HepG2 (cell line): ENCODE data around the gene GFER. TPM values are rescaled to one million over a fixed set of nuclear protein-coding genes. Genes with fewer than 3 reads are reported as not detected.

ENCODE experiments used
- HDAC1 ChIP-seq: sonication (generic); formaldehyde crosslinking; IDR thresholded peaks from 2 replicates; pipeline ENCODE4 v1.5.1; 2020; ENCODE audit warnings: mild to moderate bottlenecking, missing genetic modification reagents
- HOXD1 ChIP-seq: sonication (generic); formaldehyde crosslinking; IDR thresholded peaks from 2 replicates; pipeline ENCODE4 v1.5.0; 2020; ENCODE audit warnings: missing genetic modification reagents
- MEF2D ChIP-seq: sonication (generic); formaldehyde crosslinking; IDR thresholded peaks from 2 replicates; pipeline ENCODE4 v1.5.1; 2020; ENCODE audit warnings: mild to moderate bottlenecking, missing genetic modification reagents
- SNAPC2 ChIP-seq: sonication (generic); formaldehyde crosslinking; IDR thresholded peaks from 2 replicates; pipeline ENCODE4 v1.8.1; 2022; ENCODE audit warnings: mild to moderate bottlenecking, missing genetic modification reagents
- ZKSCAN8 ChIP-seq: IDR thresholded peaks from 2 replicates; pipeline ENCODE4 v1.6.1; 2016; ENCODE audit warnings: borderline replicate concordance, missing genetic modification reagents, missing compliant biosample characterization
- ZNF367 ChIP-seq: sonication (generic); formaldehyde crosslinking; IDR thresholded peaks from 2 replicates; pipeline ENCODE4 v1.4.0; 2020; ENCODE audit warnings: missing genetic modification reagents, borderline replicate concordance
- ZNF451 ChIP-seq: sonication (generic); formaldehyde crosslinking; IDR thresholded peaks from 2 replicates; pipeline ENCODE4 v1.5.0; 2020; ENCODE audit warnings: mild to moderate bottlenecking, missing genetic modification reagents
- polyA plus RNA-seq, 8 experiments: library from polyadenylated mRNA; depleted of rRNA in 3 of 8; stranded (reverse) in 7 of 8; unstranded in 1 of 8; fragments of >200 nt; fragmentation: Illumina TruSeq in 4 of 8; extraction: Trizol in 4 of 8; gene quantifications; 2 replicates each; pipeline versions ENCODE4 v1.2.1 to v1.2.3, GENCODE V29; 2011 to 2016; ENCODE audit warnings: low read depth in 4 of 8, missing spikeins in 1 of 8, mixed read lengths in 1 of 8; ENCODE audit not compliant: insufficient read depth in 1 of 8
- total RNA-seq, 5 experiments: library from RNA; depleted of rRNA; stranded (reverse); fragments of >200 nt; fragmentation: Illumina TruSeq; extraction: Trizol; gene quantifications; 2 replicates each; pipeline ENCODE4 v1.2.3, GENCODE V29; 2016; ENCODE audit warnings: low read depth in 1 of 5
- TF ChIP-seq, protein P1 (sequence below), 2 experiments: sonication (generic) in 1 of 2; formaldehyde crosslinking in 1 of 2; IDR thresholded peaks; 2 replicates each; pipeline versions ENCODE4 v1.6.1 to v1.9.0; 2014 to 2022; ENCODE audit warnings: antibody characterized with exemption in 1 of 2, borderline replicate concordance in 1 of 2, inconsistent platforms in 1 of 2, low read depth in 1 of 2, missing genetic modification reagents in 1 of 2
- TF ChIP-seq, protein P2 (sequence below): sonication (generic); formaldehyde crosslinking; IDR thresholded peaks from 2 replicates; pipeline ENCODE4 v1.8.0; 2022; ENCODE audit warnings: mild to moderate bottlenecking, missing genetic modification reagents, moderate library complexity
- TF ChIP-seq, protein P3 (sequence below): IDR thresholded peaks from 2 replicates; pipeline ENCODE4 v1.6.1; 2016; ENCODE audit warnings: mild to moderate bottlenecking
- TF ChIP-seq, protein P4 (sequence below): sonication (generic); formaldehyde crosslinking; IDR thresholded peaks from 2 replicates; pipeline ENCODE4 v1.5.0; 2020; ENCODE audit warnings: mild to moderate bottlenecking, missing genetic modification reagents
- TF ChIP-seq, protein P5 (sequence below): sonication (generic); formaldehyde crosslinking; IDR thresholded peaks from 2 replicates; pipeline ENCODE4 v1.4.0; 2020; ENCODE audit warnings: missing genetic modification reagents

Gene GFER
- total and polyA plus RNA-seq, 2 of the 13 experiments (the other 11 are each of a cell fraction or from before 2014, with no cell fraction given) = 28.6 to 71.7 TPM

DNA sequence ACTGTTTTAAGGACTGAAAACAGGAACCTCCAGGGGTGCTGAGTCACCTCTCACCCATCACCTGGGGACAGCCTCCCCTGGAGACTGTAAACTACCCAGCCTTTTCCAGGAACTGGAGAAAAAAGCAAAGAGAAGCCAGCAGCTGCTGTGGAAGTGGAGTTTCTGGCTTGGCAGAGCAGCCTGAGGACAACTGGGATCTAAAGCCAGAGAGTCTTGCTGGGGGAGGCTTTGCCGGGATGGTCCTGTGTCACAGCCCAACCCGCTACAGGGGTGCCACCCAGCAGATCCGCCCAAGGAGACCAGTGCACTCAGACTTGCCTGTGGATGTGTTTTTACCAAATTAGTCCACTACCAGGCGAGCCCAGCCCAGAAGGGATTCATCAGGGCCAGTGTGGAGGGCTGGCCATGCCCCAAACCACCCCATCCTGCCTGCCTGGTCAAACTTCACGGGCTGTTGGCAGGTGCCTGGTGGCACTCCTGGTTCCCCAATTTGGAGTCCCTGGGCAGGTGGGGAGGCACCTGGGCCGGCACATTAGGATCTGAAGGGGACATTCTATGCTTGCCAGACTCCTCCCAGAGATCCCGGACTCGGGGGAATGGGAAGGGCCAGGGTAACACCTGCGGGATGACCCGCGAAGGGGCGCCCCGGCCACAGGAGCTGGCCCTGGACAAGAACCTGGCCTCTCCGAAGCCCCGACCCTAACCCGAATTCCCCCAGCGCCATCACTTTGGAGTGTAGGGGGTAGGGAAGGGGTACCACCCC, 41.8 kb upstream of the GFER start (continued):
- TF ChIP-seq ZKSCAN8 (no peak), ZNF367 (CRISPR knock-in tag) (no peak), SNAPC2 (CRISPR knock-in tag) (no peak), ZNF451 (no peak), HOXD1 (0 out of 2 replicates have a peak, but pooled peaks have one; percentile 26), HDAC1 (no peak), MEF2D (CRISPR knock-in tag) (no peak)
- TF ChIP-seq, protein P1, sequence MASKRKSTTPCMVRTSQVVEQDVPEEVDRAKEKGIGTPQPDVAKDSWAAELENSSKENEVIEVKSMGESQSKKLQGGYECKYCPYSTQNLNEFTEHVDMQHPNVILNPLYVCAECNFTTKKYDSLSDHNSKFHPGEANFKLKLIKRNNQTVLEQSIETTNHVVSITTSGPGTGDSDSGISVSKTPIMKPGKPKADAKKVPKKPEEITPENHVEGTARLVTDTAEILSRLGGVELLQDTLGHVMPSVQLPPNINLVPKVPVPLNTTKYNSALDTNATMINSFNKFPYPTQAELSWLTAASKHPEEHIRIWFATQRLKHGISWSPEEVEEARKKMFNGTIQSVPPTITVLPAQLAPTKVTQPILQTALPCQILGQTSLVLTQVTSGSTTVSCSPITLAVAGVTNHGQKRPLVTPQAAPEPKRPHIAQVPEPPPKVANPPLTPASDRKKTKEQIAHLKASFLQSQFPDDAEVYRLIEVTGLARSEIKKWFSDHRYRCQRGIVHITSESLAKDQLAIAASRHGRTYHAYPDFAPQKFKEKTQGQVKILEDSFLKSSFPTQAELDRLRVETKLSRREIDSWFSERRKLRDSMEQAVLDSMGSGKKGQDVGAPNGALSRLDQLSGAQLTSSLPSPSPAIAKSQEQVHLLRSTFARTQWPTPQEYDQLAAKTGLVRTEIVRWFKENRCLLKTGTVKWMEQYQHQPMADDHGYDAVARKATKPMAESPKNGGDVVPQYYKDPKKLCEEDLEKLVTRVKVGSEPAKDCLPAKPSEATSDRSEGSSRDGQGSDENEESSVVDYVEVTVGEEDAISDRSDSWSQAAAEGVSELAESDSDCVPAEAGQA (IDR thresholded peaks at IDR 0.05; ENCODE audit: low read depth) = no peak
- TF ChIP-seq, protein P1 (CRISPR knock-in tag; IDR thresholded peaks at IDR 0.05; ENCODE audit: borderline replicate concordance) = 0 out of 2 replicates have a peak, but pooled peaks have one; percentile 2
- TF ChIP-seq, protein P2, sequence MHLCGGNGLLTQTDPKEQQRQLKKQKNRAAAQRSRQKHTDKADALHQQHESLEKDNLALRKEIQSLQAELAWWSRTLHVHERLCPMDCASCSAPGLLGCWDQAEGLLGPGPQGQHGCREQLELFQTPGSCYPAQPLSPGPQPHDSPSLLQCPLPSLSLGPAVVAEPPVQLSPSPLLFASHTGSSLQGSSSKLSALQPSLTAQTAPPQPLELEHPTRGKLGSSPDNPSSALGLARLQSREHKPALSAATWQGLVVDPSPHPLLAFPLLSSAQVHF (CRISPR knock-in tag) = no peak
- TF ChIP-seq, protein P3, sequence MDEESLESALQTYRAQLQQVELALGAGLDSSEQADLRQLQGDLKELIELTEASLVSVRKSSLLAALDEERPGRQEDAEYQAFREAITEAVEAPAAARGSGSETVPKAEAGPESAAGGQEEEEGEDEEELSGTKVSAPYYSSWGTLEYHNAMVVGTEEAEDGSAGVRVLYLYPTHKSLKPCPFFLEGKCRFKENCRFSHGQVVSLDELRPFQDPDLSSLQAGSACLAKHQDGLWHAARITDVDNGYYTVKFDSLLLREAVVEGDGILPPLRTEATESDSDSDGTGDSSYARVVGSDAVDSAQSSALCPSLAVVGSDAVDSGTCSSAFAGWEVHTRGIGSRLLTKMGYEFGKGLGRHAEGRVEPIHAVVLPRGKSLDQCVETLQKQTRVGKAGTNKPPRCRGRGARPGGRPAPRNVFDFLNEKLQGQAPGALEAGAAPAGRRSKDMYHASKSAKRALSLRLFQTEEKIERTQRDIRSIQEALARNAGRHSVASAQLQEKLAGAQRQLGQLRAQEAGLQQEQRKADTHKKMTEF = peak; percentile 2; the same call in 1 of the 2 replicates
- TF ChIP-seq, protein P4, sequence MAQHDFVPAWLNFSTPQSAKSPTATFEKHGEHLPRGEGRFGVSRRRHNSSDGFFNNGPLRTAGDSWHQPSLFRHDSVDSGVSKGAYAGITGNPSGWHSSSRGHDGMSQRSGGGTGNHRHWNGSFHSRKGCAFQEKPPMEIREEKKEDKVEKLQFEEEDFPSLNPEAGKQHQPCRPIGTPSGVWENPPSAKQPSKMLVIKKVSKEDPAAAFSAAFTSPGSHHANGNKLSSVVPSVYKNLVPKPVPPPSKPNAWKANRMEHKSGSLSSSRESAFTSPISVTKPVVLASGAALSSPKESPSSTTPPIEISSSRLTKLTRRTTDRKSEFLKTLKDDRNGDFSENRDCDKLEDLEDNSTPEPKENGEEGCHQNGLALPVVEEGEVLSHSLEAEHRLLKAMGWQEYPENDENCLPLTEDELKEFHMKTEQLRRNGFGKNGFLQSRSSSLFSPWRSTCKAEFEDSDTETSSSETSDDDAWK = no peak
- TF ChIP-seq, protein P5, sequence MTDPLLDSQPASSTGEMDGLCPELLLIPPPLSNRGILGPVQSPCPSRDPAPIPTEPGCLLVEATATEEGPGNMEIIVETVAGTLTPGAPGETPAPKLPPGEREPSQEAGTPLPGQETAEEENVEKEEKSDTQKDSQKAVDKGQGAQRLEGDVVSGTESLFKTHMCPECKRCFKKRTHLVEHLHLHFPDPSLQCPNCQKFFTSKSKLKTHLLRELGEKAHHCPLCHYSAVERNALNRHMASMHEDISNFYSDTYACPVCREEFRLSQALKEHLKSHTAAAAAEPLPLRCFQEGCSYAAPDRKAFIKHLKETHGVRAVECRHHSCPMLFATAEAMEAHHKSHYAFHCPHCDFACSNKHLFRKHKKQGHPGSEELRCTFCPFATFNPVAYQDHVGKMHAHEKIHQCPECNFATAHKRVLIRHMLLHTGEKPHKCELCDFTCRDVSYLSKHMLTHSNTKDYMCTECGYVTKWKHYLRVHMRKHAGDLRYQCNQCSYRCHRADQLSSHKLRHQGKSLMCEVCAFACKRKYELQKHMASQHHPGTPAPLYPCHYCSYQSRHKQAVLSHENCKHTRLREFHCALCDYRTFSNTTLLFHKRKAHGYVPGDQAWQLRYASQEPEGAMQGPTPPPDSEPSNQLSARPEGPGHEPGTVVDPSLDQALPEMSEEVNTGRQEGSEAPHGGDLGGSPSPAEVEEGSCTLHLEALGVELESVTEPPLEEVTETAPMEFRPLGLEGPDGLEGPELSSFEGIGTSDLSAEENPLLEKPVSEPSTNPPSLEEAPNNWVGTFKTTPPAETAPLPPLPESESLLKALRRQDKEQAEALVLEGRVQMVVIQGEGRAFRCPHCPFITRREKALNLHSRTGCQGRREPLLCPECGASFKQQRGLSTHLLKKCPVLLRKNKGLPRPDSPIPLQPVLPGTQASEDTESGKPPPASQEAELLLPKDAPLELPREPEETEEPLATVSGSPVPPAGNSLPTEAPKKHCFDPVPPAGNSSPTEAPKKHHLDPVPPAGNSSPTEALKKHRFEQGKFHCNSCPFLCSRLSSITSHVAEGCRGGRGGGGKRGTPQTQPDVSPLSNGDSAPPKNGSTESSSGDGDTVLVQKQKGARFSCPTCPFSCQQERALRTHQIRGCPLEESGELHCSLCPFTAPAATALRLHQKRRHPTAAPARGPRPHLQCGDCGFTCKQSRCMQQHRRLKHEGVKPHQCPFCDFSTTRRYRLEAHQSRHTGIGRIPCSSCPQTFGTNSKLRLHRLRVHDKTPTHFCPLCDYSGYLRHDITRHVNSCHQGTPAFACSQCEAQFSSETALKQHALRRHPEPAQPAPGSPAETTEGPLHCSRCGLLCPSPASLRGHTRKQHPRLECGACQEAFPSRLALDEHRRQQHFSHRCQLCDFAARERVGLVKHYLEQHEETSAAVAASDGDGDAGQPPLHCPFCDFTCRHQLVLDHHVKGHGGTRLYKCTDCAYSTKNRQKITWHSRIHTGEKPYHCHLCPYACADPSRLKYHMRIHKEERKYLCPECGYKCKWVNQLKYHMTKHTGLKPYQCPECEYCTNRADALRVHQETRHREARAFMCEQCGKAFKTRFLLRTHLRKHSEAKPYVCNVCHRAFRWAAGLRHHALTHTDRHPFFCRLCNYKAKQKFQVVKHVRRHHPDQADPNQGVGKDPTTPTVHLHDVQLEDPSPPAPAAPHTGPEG = 0 out of 2 replicates have a peak, but pooled peaks have one; percentile 32
- TF ChIP-seq, all 625 proteins: peak for 22
